ENCODE data around the gene ZNF396. TPM values are rescaled to one million over a fixed set of nuclear protein-coding genes. Genes with fewer than 3 reads are reported as not detected.

ZNF396 gene
- total RNA-seq, result under 1 TPM; 0.18 to 0.86 TPM

GRCh38 chr18:35376742-35377695 is at the start of gene ZNF396:
TSS of gene ZNF396 (minus strand) at chr18:35377337. CDS start at chr18:35374292, 3,045 bp downstream.
- H3K27ac Mint-ChIP-seq, result peak within 1 kb of the TSS; percentile 33 to 67
- no peaks in the 10 kb centered on the region for H3K36me3 Mint-ChIP-seq
- peaks cover 0 to 5% of the 10 kb centered on the region in 2 donors for H3K9me3 Mint-ChIP-seq
- DNase-seq (ENCODE audit: low spot score in 2 of 2) (peak; percentile 66 to 74), ATAC-seq (peak; percentile 81 to 89)

GRCh38 chr18:35426786-35427185 is 49.6 kb upstream of the ZNF396 start:
- ATAC-seq (no peak), DNase-seq (ENCODE audit: low spot score in 2 of 2) (no peak)
- H3K27ac Mint-ChIP-seq, result no peak overlapping the region
- no peaks in the 10 kb centered on the region for H3K36me3 Mint-ChIP-seq
- no peaks in the 10 kb centered on the region for H3K9me3 Mint-ChIP-seq

GRCh38 chr18:35424356-35424755 is 47.2 kb upstream of the ZNF396 start:
- no peaks in the 10 kb centered on the region for H3K36me3 Mint-ChIP-seq
- ATAC-seq (no peak), DNase-seq (ENCODE audit: low spot score in 2 of 2) (no peak)
- no peaks in the 10 kb centered on the region for H3K9me3 Mint-ChIP-seq
- H3K27ac Mint-ChIP-seq, result no peak overlapping the region

- ATAC-seq, result no peak
- Mint-ChIP-seq H3K9me3 (peaks cover 7 to 9% of the 10 kb centered on the region in 2 donors), H3K27ac (no peak overlapping the region), H3K36me3 (peaks cover 2 to 11% of the 10 kb centered on the region in 2 donors)
- no peak for DNase-seq (ENCODE audit: low spot score in 2 of 2)
Measured at GRCh38 chr18:35422237-35422636, 45.1 kb upstream of the ZNF396 start.

GRCh38 chr18:35418610-35419009 is 41.5 kb upstream of the ZNF396 start:
- DNase-seq (ENCODE audit: low spot score in 2 of 2), result no peak
- H3K27ac Mint-ChIP-seq, result no peak overlapping the region
- ATAC-seq, result no peak
- peaks cover 7 to 12% of the 10 kb centered on the region in 2 donors for H3K9me3 Mint-ChIP-seq
- H3K36me3 Mint-ChIP-seq, result peaks cover 5 to 13% of the 10 kb centered on the region in 2 donors

GRCh38 chr18:35417223-35417622 is 40.1 kb upstream of the ZNF396 start:
- no peak for ATAC-seq
- peaks cover 5 to 13% of the 10 kb centered on the region in 2 donors for H3K36me3 Mint-ChIP-seq
- peaks cover 7 to 12% of the 10 kb centered on the region in 2 donors for H3K9me3 Mint-ChIP-seq
- no peak for DNase-seq (ENCODE audit: low spot score in 2 of 2)
- H3K27ac Mint-ChIP-seq, result no peak overlapping the region

GRCh38 chr18:35415511-35416073 is 38.5 kb upstream of the ZNF396 start:
- ATAC-seq (peak; percentile 88 to 91), DNase-seq (ENCODE audit: low spot score in 2 of 2) (no peak)
- Mint-ChIP-seq H3K27ac (peak overlapping the region in 1 of 2 donors; percentile 56), H3K36me3 (peaks cover 5 to 13% of the 10 kb centered on the region in 2 donors), H3K9me3 (peaks cover 7 to 12% of the 10 kb centered on the region in 2 donors)

GRCh38 chr18:35413163-35413511 is 36.0 kb upstream of the ZNF396 start:
- Mint-ChIP-seq H3K36me3 (peaks cover 5 to 8% of the 10 kb centered on the region in 2 donors), H3K27ac (no peak overlapping the region), H3K9me3 (peaks cover 0 to 6% of the 10 kb centered on the region in 2 donors)
- no peak for ATAC-seq
- no peak for DNase-seq (ENCODE audit: low spot score in 2 of 2)

GRCh38 chr18:35411625-35412351 is 34.7 kb upstream of the ZNF396 start:
- H3K27ac Mint-ChIP-seq, result peak overlapping the region in 1 of 2 donors; percentile 12
- DNase-seq (ENCODE audit: low spot score in 2 of 2), result no peak
- ATAC-seq, result no peak
- no peaks in the 10 kb centered on the region for H3K36me3 Mint-ChIP-seq
- H3K9me3 Mint-ChIP-seq, result no peaks in the 10 kb centered on the region

- H3K27ac Mint-ChIP-seq, result no peak overlapping the region
- H3K9me3 Mint-ChIP-seq, result no peaks in the 10 kb centered on the region
- DNase-seq (ENCODE audit: low spot score in 2 of 2) (no peak), ATAC-seq (no peak)
- no peaks in the 10 kb centered on the region for H3K36me3 Mint-ChIP-seq
Measured at GRCh38 chr18:35410561-35410960, 33.4 kb upstream of the ZNF396 start.

- Mint-ChIP-seq H3K27ac (no peak overlapping the region), H3K36me3 (no peaks in the 10 kb centered on the region), H3K9me3 (no peaks in the 10 kb centered on the region)
- ATAC-seq (no peak), DNase-seq (ENCODE audit: low spot score in 2 of 2) (no peak)
Measured at GRCh38 chr18:35409911-35410310, 32.8 kb upstream of the ZNF396 start.

GRCh38 chr18:35408843-35409261 is 31.7 kb upstream of the ZNF396 start:
- no peaks in the 10 kb centered on the region for H3K9me3 Mint-ChIP-seq

GRCh38 chr18:35407871-35408481 is 30.8 kb upstream of the ZNF396 start:
- Mint-ChIP-seq H3K27ac (no peak overlapping the region), H3K9me3 (no peaks in the 10 kb centered on the region), H3K36me3 (no peaks in the 10 kb centered on the region)
- DNase-seq (ENCODE audit: low spot score in 2 of 2) (peak in 1 of 2 donors; percentile 60), ATAC-seq (peak; percentile 75 to 78)

More at GRCh38 chr18:35408843-35409261, 31.7 kb upstream of the ZNF396 start:
- H3K36me3 Mint-ChIP-seq, result no peaks in the 10 kb centered on the region
- ATAC-seq, result no peak
- no peak for DNase-seq (ENCODE audit: low spot score in 2 of 2)
- peak overlapping the region in 1 of 2 donors; percentile 67 for H3K27ac Mint-ChIP-seq

- no peak for DNase-seq (ENCODE audit: low spot score in 2 of 2)
- ATAC-seq, result no peak
- Mint-ChIP-seq H3K9me3 (no peaks in the 10 kb centered on the region), H3K27ac (no peak overlapping the region), H3K36me3 (no peaks in the 10 kb centered on the region)
Measured at GRCh38 chr18:35406666-35407065, 29.5 kb upstream of the ZNF396 start.

- no peaks in the 10 kb centered on the region for H3K9me3 Mint-ChIP-seq
- DNase-seq (ENCODE audit: low spot score in 2 of 2) (no peak), ATAC-seq (no peak)
- H3K27ac Mint-ChIP-seq, result no peak overlapping the region
- no peaks in the 10 kb centered on the region for H3K36me3 Mint-ChIP-seq
Measured at GRCh38 chr18:35397976-35398375, 20.8 kb upstream of the ZNF396 start.

GRCh38 chr18:35393716-35394115 is 16.6 kb upstream of the ZNF396 start:
- Mint-ChIP-seq H3K27ac (no peak overlapping the region), H3K9me3 (no peaks in the 10 kb centered on the region), H3K36me3 (no peaks in the 10 kb centered on the region)
- ATAC-seq (no peak), DNase-seq (ENCODE audit: low spot score in 2 of 2) (no peak)
